Measurements from ENCODE around the gene MMP3. TPM values are rescaled to one million over a fixed set of nuclear protein-coding genes. Genes with fewer than 3 reads are reported as not detected.

The MMP3 gene
- total RNA-seq, 1 experiment from 2014 or later: not detected

GRCh38 chr11:102800767-102801166, 42.6 kb downstream of the MMP3 start:
- CTCF ChIA-PET: no interaction called here
- intact Hi-C loops (cut with micrococcal nuclease): loop anchor here (10.0 kb wide), 1 partner anchor 254 kb away; no protein-coding TSS in a partner anchor

More at GRCh38 chr11:102800767-102801166, 42.6 kb downstream of the MMP3 start:
- Histone ChIP-seq H3K36me3 (ENCODE audit: control insufficient read depth in 1 of 2, insufficient read depth in 2 of 2, low read length in 2 of 2) (no peaks in the 10 kb centered on the region), H3K27ac (ENCODE audit: low read depth, low read length) (no peak overlapping the region), H3K4me3 (replicated peaks in 1 of 2; ENCODE audit: low read depth in 1 of 2, low read length in 2 of 2) (no peak overlapping the region), H3K79me2 (ENCODE audit: insufficient read depth, low read length) (no peaks in the 10 kb centered on the region), H3K9me2 (ENCODE audit: insufficient read depth) (no peaks in the 10 kb centered on the region), H3K4me1 (ENCODE audit: control insufficient read depth in 1 of 2, insufficient read depth in 2 of 2, low read length in 2 of 2) (no peaks in the 10 kb centered on the region), H3K27me3 (ENCODE audit: insufficient read depth, low read length) (no peaks in the 10 kb centered on the region), H2AFZ (ENCODE audit: low read depth, low read length, poor library complexity, severe bottlenecking) (no peak overlapping the region), H4K20me1 (ENCODE audit: insufficient read depth) (no peaks in the 10 kb centered on the region), H3K9me3 (ENCODE audit: control insufficient read depth in 1 of 2, insufficient read depth in 1 of 2, low read depth in 1 of 2, low read length in 2 of 2) (no peaks in the 10 kb centered on the region), H3K4me2 (ENCODE audit: low read length) (no peak overlapping the region), H3K9ac (ENCODE audit: low read length) (no peak overlapping the region)
- RAD21 ChIA-PET (ENCODE audit: low non-redundant PET in 1 of 2, low total read pairs in 2 of 2, uncharacterized antibody in 2 of 2, unreplicated experiment in 2 of 2): no interaction called here
- ATAC-seq (no peak), DNase-seq (ENCODE audit: low read depth, low spot score) (no peak)
- BruUV-seq (replicated peaks): no TSS peak
- POLR2A ChIA-PET: no interaction called here
- TF ChIP-seq EGR1 (IDR thresholded peaks at IDR 0.05; ENCODE audit: low read depth) (no peak), SRF (IDR thresholded peaks at IDR 0.05; ENCODE audit: low read depth) (no peak), MAX (IDR thresholded peaks at IDR 0.05) (no peak), FOSL1 (IDR thresholded peaks at IDR 0.05; ENCODE audit: low read depth) (no peak), RAD21 (IDR thresholded peaks at IDR 0.05; ENCODE audit: low read depth) (no peak), CBX3 (IDR thresholded peaks at IDR 0.05; ENCODE audit: low read depth) (no peak), ZNF274 (IDR thresholded peaks at IDR 0.05; ENCODE audit: low read depth, low read length) (no peak), ZFX (IDR thresholded peaks at IDR 0.05) (no peak), ATF3 (IDR thresholded peaks at IDR 0.05) (no peak), SP1 (IDR thresholded peaks at IDR 0.05; ENCODE audit: low read depth) (no peak), POLR2A (IDR thresholded peaks at IDR 0.05; ENCODE audit: borderline replicate concordance, extremely low read depth, insufficient read depth, insufficient read length) (no peak), ELF1 (IDR thresholded peaks at IDR 0.05; ENCODE audit: borderline replicate concordance, low read depth) (no peak), JUND (IDR thresholded peaks at IDR 0.05) (no peak)
- TF ChIP-seq, protein P1, sequence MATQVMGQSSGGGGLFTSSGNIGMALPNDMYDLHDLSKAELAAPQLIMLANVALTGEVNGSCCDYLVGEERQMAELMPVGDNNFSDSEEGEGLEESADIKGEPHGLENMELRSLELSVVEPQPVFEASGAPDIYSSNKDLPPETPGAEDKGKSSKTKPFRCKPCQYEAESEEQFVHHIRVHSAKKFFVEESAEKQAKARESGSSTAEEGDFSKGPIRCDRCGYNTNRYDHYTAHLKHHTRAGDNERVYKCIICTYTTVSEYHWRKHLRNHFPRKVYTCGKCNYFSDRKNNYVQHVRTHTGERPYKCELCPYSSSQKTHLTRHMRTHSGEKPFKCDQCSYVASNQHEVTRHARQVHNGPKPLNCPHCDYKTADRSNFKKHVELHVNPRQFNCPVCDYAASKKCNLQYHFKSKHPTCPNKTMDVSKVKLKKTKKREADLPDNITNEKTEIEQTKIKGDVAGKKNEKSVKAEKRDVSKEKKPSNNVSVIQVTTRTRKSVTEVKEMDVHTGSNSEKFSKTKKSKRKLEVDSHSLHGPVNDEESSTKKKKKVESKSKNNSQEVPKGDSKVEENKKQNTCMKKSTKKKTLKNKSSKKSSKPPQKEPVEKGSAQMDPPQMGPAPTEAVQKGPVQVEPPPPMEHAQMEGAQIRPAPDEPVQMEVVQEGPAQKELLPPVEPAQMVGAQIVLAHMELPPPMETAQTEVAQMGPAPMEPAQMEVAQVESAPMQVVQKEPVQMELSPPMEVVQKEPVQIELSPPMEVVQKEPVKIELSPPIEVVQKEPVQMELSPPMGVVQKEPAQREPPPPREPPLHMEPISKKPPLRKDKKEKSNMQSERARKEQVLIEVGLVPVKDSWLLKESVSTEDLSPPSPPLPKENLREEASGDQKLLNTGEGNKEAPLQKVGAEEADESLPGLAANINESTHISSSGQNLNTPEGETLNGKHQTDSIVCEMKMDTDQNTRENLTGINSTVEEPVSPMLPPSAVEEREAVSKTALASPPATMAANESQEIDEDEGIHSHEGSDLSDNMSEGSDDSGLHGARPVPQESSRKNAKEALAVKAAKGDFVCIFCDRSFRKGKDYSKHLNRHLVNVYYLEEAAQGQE (IDR thresholded peaks at IDR 0.05; ENCODE audit: low read depth): no peak

Measured in HCT116 (cell line).